Effector memory CD4-positive, alpha-beta T cell (primary cell): ENCODE data around the gene CEACAM7.
"Not testable (repeated sequence)": the region's sequence is repeated elsewhere in the genome, so short reads cannot be mapped to it uniquely, and the experiment has no call there.

Experiments used
- DNase-seq, 3 donors: peaks; one replicate each; pipeline ENCODE4 v3.0.0-alpha.2; 2020
- H3K27ac ChIP-seq: 2 replicates; pipeline ENCODE4 v1.7.0; 2013; ENCODE audit warnings: mild to moderate bottlenecking, low read length, moderate library complexity; ENCODE audit not compliant: insufficient read depth, poor library complexity, severe bottlenecking
- H3K27me3 ChIP-seq: replicated peaks from 2 replicates; pipeline ENCODE4 v1.7.0; 2013; ENCODE audit warnings: mild to moderate bottlenecking, low read length; ENCODE audit not compliant: insufficient read depth, control insufficient read depth, poor library complexity, severe bottlenecking
- H3K36me3 ChIP-seq: 2 replicates; pipeline ENCODE4 v1.7.0; 2013; ENCODE audit warnings: mild to moderate bottlenecking, low read length, moderate library complexity; ENCODE audit not compliant: control insufficient read depth, insufficient read depth
- H3K4me1 ChIP-seq: 2 replicates; pipeline ENCODE4 v1.7.0; 2013; ENCODE audit warnings: low read length, mild to moderate bottlenecking; ENCODE audit not compliant: control insufficient read depth, insufficient read depth, poor library complexity, severe bottlenecking
- H3K4me3 ChIP-seq: 2 replicates; pipeline ENCODE4 v1.7.0; 2013; ENCODE audit warnings: low read length, low read depth, mild to moderate bottlenecking; ENCODE audit not compliant: insufficient read depth, poor library complexity, severe bottlenecking
- H3K9me3 ChIP-seq: 2 replicates; pipeline ENCODE4 v1.7.0; 2013; ENCODE audit warnings: mild to moderate bottlenecking, low read length, moderate library complexity; ENCODE audit not compliant: control insufficient read depth

Gene CEACAM7

DNA sequence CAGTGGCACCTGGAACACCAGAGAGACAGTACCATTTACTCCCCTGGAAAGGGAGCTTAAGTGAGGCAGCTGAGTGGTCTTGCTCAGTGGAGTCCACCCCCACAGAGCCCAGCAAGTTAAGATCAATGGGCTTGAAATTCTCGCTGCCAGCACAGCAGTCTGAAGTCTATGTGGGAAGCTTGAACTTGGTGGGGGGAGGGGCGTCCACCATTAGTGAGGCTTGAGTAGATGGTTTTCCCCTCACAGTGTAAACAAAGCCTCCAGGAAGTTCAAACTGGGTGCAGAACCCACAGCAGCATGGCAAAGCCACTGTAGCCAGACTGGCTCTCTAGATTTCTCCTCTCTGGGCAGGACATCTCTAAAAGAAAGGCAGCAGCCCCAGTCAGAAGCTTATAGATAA, 30.9 kb downstream of the CEACAM7 start:
- H3K27me3 ChIP-seq: no peaks in the 10 kb centered on the region
- no peaks in the 10 kb centered on the region for H3K9me3 ChIP-seq
- H3K27ac ChIP-seq: peak overlapping the region; percentile 40
- H3K4me1 ChIP-seq: peaks cover 4% of the 10 kb centered on the region
- peak in 1 of 3 donors; percentile 11 for DNase-seq
- H3K36me3 ChIP-seq: no peaks in the 10 kb centered on the region
- no peak overlapping the region for H3K4me3 ChIP-seq

GRCh38 chr19:41656756-41657155, 31.3 kb downstream of the CEACAM7 start:
- DNase-seq: peak; percentile 14 to 36 (median 33)

GRCh38 chr19:41652250-41652649, 35.8 kb downstream of the CEACAM7 start:
- H3K36me3 ChIP-seq: no peaks in the 10 kb centered on the region
- no peak for DNase-seq
- no peak overlapping the region for H3K4me3 ChIP-seq
- H3K27me3 ChIP-seq: no peaks in the 10 kb centered on the region
- H3K4me1 ChIP-seq: peaks cover 4% of the 10 kb centered on the region
- H3K27ac ChIP-seq: no peak overlapping the region
- H3K9me3 ChIP-seq: no peaks in the 10 kb centered on the region

More at GRCh38 chr19:41656756-41657155, 31.3 kb downstream of the CEACAM7 start:
- H3K9me3 ChIP-seq, H3K4me3 ChIP-seq, H3K36me3 ChIP-seq, H3K4me1 ChIP-seq, H3K27me3 ChIP-seq: not testable (repeated sequence)
- H3K27ac ChIP-seq: peak overlapping the region; percentile 40

DNA sequence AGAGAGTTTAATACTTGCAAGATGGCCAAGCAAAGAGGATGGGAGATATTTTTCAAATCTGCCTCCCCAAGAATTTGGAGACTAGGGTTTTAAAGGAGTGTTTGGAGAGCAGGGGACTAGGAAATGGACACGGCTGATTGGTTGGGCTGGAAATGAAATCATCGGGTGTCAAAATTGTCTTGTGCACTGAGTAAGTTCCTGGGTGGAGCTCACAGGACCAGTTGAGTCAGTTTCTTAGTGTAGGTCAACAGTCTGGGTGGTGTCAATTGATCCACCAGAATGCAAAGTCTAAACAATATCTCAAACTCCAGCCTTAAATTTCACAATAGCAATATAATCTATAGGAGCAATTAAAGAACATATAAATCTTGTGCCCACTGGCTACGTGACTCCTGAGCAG, 38.2 kb downstream of the CEACAM7 start:
- H3K9me3 ChIP-seq: no peaks in the 10 kb centered on the region
- H3K27me3 ChIP-seq: no peaks in the 10 kb centered on the region
- H3K4me3 ChIP-seq: no peak overlapping the region
- no peaks in the 10 kb centered on the region for H3K4me1 ChIP-seq
- H3K27ac ChIP-seq: no peak overlapping the region
- no peaks in the 10 kb centered on the region for H3K36me3 ChIP-seq
- DNase-seq: no peak

- H3K4me3 ChIP-seq: no peak overlapping the region
- H3K9me3 ChIP-seq: no peaks in the 10 kb centered on the region
- no peaks in the 10 kb centered on the region for H3K4me1 ChIP-seq
- DNase-seq: peak in 1 of 3 donors; percentile 14
- H3K27me3 ChIP-seq: no peaks in the 10 kb centered on the region
- no peaks in the 10 kb centered on the region for H3K36me3 ChIP-seq
- H3K27ac ChIP-seq: no peak overlapping the region
Observed at GRCh38 chr19:41646589-41647204, 41.4 kb downstream of the CEACAM7 start.

DNA sequence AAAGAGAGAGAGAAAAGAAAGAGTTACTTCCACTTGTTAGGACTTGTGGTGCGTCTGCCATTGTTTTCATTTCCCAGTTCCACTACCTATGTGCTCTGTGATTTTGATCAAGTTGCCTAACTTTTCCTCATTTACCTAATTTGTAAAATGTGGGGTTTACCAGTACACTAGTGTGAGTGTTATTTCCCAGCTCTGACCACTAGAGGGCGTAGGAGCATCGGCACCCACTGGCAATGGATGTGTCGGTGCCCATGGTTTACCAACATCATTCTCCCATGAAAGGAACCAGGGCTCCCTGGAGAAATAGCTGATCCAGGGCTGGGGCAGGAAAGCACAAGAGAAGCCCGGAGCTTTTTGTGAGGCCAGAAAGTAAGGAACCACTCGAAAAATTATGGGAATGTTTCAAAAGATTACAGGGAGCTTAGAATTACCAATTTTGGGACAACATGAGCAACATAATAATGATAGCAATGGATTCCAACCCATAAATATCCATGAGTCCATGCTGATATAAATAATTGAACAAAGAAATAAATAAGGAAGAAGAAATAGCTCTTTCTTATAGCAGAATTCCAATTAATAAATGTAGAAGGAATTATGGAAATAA, 46.1 kb downstream of the CEACAM7 start:
- peaks cover 4% of the 10 kb centered on the region for H3K27me3 ChIP-seq
- H3K36me3 ChIP-seq: no peaks in the 10 kb centered on the region
- H3K27ac ChIP-seq: no peak overlapping the region
- DNase-seq: peak; percentile 38 to 64 (median 49)
- H3K9me3 ChIP-seq: no peaks in the 10 kb centered on the region
- H3K4me3 ChIP-seq: no peak overlapping the region
- H3K4me1 ChIP-seq: peaks cover 4% of the 10 kb centered on the region

- peaks cover 4% of the 10 kb centered on the region for H3K27me3 ChIP-seq
- no peak overlapping the region for H3K4me3 ChIP-seq
- no peaks in the 10 kb centered on the region for H3K9me3 ChIP-seq
- no peak overlapping the region for H3K27ac ChIP-seq
- no peaks in the 10 kb centered on the region for H3K36me3 ChIP-seq
- peaks cover 4% of the 10 kb centered on the region for H3K4me1 ChIP-seq
- DNase-seq: no peak
Observed at GRCh38 chr19:41638641-41639081, 49.4 kb downstream of the CEACAM7 start.

GRCh38 chr19:41637484-41637883, 50.6 kb downstream of the CEACAM7 start:
- H3K9me3 ChIP-seq: no peaks in the 10 kb centered on the region
- H3K4me1 ChIP-seq: peaks cover 4% of the 10 kb centered on the region
- no peak overlapping the region for H3K27ac ChIP-seq
- peaks cover 4% of the 10 kb centered on the region for H3K27me3 ChIP-seq
- H3K36me3 ChIP-seq: no peaks in the 10 kb centered on the region
- no peak for DNase-seq
- no peak overlapping the region for H3K4me3 ChIP-seq

GRCh38 chr19:41627966-41628675, 59.9 kb downstream of the CEACAM7 start:
- Histone ChIP-seq H3K27me3 (peaks cover 8% of the 10 kb centered on the region), H3K9me3 (peaks cover 5% of the 10 kb centered on the region), H3K36me3 (no peaks in the 10 kb centered on the region), H3K4me3 (no peak overlapping the region), H3K27ac (no peak overlapping the region), H3K4me1 (no peaks in the 10 kb centered on the region)
- no peak for DNase-seq

DNA sequence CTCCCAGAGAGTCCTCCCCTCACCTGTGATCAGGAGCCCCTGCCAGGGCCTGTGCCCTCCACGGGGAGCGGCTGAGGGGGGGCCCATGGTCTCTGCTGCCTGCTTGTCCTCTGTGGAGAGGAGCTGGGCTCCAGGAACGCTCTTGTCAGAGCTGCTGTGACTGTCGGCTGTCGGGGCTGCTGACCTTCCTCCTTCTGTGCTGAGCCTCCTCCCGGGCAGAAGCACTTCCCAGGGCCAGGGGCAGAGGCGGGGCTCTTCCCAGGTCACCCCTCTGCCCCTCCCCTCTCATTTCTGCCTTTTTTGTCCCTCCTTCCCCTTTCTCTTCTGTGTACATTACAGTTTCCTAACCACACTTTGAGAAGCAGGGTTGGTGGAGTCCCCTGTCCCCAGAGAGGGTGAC, 61.2 kb downstream of the CEACAM7 start, which contains the start of gene CEACAM4:
Gene CEACAM4 (minus strand): TSS at position 198 of the 400 bp plus-strand sequence. CDS start 111 bp downstream, at position 87.
- no peak for DNase-seq
- peaks cover 8% of the 10 kb centered on the region for H3K27me3 ChIP-seq
- no peaks in the 10 kb centered on the region for H3K36me3 ChIP-seq
- H3K4me1 ChIP-seq: no peaks in the 10 kb centered on the region
- H3K9me3 ChIP-seq: peaks cover 5% of the 10 kb centered on the region
- no peak within 1 kb of the TSS for H3K27ac ChIP-seq
- H3K4me3 ChIP-seq: no peak within 1 kb of the TSS
